BE2C (cell line): ENCODE measurements around the gene ADH1C. TPM values are rescaled to one million over a fixed set of nuclear protein-coding genes. Genes with fewer than 3 reads are reported as not detected.

Experiments
- DNase-seq: peaks from one replicate; pipeline ENCODE4 v3.0.0-alpha.2; 2020
- H3K27me3 ChIP-seq: fragments of 250-450 bp; sonication (Bioruptor Pico); 2 replicates; pipeline ENCODE4 v1.5.1; 2020; ENCODE audit warnings: mild to moderate bottlenecking
- H3K36me3 ChIP-seq: fragments of 250-450 bp; sonication (Bioruptor Pico); 2 replicates; pipeline ENCODE4 v1.5.1; 2020; ENCODE audit warnings: mild to moderate bottlenecking
- H3K4me1 ChIP-seq: fragments of 250-450 bp; sonication (Bioruptor Pico); 2 replicates; pipeline ENCODE4 v1.5.1; 2020
- H3K4me3 ChIP-seq: 2 replicates; pipeline ENCODE4 v1.5.1; 2011; ENCODE audit warnings: low read depth, low read length
- H3K9me3 ChIP-seq: fragments of 250-450 bp; sonication (Bioruptor Pico); 2 replicates; pipeline ENCODE4 v1.5.1; 2020
- polyA plus RNA-seq: library from polyadenylated mRNA; unstranded; fragments of >200 nt; gene quantifications from one replicate; pipeline ENCODE4 v1.2.1, GENCODE V29; 2012; ENCODE audit warnings: low read depth, missing spikeins; ENCODE audit not compliant: insufficient read length, insufficient read depth
- TF ChIP-seq, protein P1 (sequence below): IDR thresholded peaks from 2 replicates; pipeline ENCODE4 v1.5.1; 2012; ENCODE audit warnings: mild to moderate bottlenecking, low read depth, low read length

The ADH1C gene
- polyA plus RNA-seq = not detected

DNA sequence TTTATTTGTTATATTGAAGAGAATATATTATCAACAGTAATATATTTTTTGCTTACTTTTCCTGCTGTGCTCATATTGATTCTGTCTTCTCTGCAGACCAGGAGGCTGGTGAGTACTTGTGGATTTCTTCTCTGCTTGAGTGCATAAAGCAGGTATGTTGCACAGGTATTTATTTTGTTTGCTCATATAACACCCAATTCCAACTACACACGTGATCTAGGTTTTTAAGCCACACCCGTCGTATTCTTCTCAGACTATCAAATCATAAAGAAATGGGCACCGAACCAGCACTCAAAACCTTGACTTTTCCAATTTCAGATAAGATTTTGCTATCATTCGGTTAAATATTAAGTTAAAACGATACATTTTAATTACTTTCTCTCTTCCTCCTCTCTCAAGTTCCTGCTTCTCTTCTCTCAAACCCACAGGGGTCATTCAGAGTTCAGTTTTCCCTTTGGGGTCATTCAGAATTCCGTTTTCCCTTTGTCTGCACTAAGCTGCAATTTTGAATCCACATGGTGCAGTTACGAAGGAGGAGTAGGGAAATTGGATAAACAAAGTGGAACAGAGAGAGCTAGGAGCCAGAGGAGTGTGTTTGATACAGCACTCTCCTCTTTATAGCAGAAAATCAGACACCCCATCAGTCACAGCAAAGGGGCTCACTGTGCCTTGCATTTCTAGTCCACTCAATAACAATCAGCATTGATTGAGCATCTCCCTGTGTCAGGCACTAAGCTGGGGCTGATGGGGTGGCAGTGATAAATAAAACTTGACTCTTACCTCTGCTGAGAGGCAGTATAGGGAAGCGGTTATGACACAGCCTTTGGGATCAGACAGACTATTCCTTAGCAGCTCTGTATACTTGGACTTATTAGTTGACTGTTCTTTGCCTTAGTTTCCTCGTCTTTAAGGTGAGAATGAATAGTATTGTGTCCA lies at the start of gene ADH1C:
ADH1C (minus strand) TSS at position 145 of the 936 bp plus-strand sequence; CDS start at position 74, 71 bp downstream.
- TF ChIP-seq, protein P1, sequence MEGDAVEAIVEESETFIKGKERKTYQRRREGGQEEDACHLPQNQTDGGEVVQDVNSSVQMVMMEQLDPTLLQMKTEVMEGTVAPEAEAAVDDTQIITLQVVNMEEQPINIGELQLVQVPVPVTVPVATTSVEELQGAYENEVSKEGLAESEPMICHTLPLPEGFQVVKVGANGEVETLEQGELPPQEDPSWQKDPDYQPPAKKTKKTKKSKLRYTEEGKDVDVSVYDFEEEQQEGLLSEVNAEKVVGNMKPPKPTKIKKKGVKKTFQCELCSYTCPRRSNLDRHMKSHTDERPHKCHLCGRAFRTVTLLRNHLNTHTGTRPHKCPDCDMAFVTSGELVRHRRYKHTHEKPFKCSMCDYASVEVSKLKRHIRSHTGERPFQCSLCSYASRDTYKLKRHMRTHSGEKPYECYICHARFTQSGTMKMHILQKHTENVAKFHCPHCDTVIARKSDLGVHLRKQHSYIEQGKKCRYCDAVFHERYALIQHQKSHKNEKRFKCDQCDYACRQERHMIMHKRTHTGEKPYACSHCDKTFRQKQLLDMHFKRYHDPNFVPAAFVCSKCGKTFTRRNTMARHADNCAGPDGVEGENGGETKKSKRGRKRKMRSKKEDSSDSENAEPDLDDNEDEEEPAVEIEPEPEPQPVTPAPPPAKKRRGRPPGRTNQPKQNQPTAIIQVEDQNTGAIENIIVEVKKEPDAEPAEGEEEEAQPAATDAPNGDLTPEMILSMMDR = no peak
- H3K4me3 ChIP-seq = no peak within 1 kb of the TSS
- H3K4me1 ChIP-seq = no peaks in the 10 kb centered on the region
- no peak for DNase-seq
- no peaks in the 10 kb centered on the region for H3K9me3 ChIP-seq
- H3K27me3 ChIP-seq = no peaks in the 10 kb centered on the region
- H3K36me3 ChIP-seq = no peaks in the 10 kb centered on the region

DNA sequence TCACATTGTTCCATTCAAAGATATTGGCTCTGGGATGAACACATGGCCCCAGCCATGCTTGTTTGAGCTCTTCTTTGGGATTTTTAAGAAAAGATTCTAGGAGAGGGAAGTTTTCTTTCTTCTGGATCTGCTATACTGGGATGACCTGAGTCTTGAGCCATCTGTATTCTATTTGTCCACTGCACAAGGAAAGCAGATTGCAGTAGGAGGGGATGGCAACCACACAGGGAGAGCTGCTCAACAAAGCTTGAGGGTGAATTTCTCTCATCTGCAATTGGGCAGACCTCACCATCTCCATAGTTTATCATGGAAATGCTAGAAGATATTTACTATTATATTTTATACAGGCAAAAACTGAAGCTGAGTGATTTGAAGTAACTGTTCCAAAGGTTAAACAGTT lies 48.3 kb upstream of the ADH1C start:
- no peak overlapping the region for H3K4me3 ChIP-seq
- no peaks in the 10 kb centered on the region for H3K4me1 ChIP-seq
- H3K36me3 ChIP-seq = no peaks in the 10 kb centered on the region
- TF ChIP-seq, protein P1 = no peak
- DNase-seq = no peak
- no peaks in the 10 kb centered on the region for H3K27me3 ChIP-seq
- H3K9me3 ChIP-seq = no peaks in the 10 kb centered on the region

DNA sequence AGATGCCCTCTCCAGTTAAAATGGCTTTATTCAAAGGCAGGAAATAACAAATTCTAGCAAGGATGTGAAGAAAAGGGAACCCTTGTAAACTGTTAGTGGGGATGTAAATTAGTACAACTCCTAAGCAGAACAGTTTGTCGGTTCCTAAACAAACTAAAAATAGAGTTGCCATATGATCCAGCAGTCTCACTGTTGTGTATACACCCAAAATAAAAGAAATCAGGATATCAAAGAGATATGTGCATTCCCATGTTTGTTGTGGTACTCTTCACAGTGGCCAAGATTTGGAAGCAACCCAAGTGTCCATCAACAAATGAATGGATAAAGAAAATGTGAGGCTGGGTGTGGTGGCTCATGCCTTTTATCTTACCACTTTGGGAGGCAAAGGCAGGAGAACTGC lies 46.5 kb upstream of the ADH1C start:
- Histone ChIP-seq H3K9me3 (no peaks in the 10 kb centered on the region), H3K4me3 (no peak overlapping the region), H3K27me3 (no peaks in the 10 kb centered on the region), H3K4me1 (no peaks in the 10 kb centered on the region), H3K36me3 (no peaks in the 10 kb centered on the region)
- no peak for DNase-seq
- TF ChIP-seq, protein P1 = no peak

DNA sequence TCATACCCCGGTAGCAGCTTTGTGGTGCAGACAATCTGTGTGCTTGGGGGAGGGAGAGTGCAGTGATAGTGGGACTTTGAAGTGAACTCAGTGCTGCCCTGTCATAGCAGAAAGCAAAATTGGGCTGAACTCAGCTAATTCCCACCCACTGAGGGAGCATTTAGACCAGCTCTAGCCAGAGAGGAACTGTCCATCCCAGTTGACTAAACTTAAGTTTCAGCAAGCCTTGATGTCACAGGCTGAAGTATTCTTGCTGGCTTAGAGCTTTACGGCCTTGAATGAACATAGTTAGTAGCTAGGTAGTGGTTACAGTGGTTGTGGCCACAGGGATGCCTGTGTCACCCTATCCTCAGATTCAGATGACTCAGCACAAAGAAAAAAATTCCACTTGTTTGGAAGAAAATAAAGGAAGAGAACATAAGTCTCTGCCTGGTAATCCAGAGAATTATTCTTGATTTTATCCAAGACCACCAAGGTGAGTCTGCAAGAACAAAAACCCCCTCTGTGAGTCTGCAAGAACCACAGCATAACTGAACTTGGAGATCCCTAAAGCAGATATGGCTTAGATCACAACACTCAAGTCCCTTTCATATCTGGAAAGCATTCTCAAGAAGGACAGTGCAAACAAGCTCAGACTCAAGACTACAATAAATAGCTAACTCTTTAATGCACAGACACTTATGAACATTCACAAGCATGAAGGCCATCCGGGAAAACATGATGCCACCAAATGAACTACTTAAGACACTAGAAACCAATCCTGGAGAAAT lies 43.2 kb upstream of the ADH1C start:
- H3K27me3 ChIP-seq = no peaks in the 10 kb centered on the region
- TF ChIP-seq, protein P1 = no peak
- H3K4me3 ChIP-seq = no peak overlapping the region
- H3K4me1 ChIP-seq = no peaks in the 10 kb centered on the region
- H3K9me3 ChIP-seq = no peaks in the 10 kb centered on the region
- no peak for DNase-seq
- H3K36me3 ChIP-seq = no peaks in the 10 kb centered on the region

DNA sequence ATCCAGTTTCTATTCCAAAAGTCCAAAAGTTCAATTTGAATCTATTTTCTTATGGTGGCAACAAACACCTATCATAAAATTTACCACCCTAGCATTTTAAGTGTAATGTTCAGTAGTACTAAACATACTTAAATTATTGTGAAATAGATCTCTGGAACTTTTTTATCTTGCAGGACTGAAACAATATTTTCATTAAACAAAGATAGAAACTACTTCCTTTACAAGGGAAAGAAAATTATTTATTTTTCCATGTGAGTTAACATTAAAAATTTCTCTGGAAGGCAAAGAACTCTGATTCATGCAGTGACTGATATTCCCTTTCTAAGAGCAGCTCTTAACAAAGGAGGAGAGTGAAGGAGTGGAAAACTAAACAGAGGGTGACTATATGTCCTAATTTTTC lies 42.4 kb upstream of the ADH1C start:
- no peaks in the 10 kb centered on the region for H3K36me3 ChIP-seq
- no peaks in the 10 kb centered on the region for H3K9me3 ChIP-seq
- TF ChIP-seq, protein P1 = no peak
- H3K27me3 ChIP-seq = no peaks in the 10 kb centered on the region
- DNase-seq = no peak
- no peaks in the 10 kb centered on the region for H3K4me1 ChIP-seq
- H3K4me3 ChIP-seq = no peak overlapping the region
